ENCODE data around the gene RHBDL1. TPM values are rescaled to one million over a fixed set of nuclear protein-coding genes. Genes with fewer than 3 reads are reported as not detected.
A peak's percentile ranks its signal among the peaks of the same experiment; 100 is the strongest.

RHBDL1 gene
- total RNA-seq, 2 donors from 2014 or later: 0.67 to 1.3 TPM

DNA sequence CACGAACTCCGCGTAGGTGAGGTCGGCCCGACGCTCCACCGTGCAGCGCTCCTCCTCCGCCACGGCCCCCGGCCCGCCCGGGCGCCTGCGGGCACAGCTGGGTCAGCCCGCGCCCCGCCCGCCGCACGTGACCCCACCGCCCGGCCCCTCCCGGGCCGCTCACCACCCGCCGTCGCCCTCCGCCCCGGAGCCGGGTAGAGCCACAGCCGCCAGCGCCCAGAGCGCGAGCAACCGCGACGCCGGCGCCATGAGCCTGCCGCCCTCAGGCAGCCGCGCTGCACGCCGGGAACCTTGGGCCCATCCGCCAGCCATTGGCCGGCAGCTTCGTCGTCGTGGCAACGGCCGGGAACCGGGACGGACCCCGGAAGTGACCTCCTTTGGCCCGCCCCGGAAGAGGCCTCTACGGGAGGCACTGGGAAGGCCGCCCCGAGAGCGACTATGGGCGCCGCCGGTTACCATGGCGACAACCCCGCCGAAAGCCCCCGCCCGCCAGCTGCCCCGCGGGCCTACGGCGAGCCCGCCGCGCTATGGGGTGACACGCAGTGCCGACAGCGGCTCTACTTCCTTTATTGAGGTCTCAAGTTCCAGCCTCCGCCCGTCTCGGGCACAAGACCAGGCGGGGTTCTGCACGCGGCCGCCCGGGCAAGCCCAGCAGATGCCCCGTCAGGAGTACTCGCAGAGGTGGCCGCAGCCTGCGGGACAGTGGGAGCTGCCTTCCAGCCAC, 8.8 kb downstream of the RHBDL1 start, which contains the start of gene JMJD8:
Gene JMJD8, minus strand, starts transcription at position 264 of the 724 bp plus-strand sequence. Its CDS starts 15 bp downstream, at position 249.
- H3K27ac ChIP-seq: peak within 1 kb of the TSS; percentile 66 to 80
- peaks cover 0 to 63% of the 10 kb centered on the region in 2 donors for H3K4me1 ChIP-seq
- TF ChIP-seq, protein P1, sequence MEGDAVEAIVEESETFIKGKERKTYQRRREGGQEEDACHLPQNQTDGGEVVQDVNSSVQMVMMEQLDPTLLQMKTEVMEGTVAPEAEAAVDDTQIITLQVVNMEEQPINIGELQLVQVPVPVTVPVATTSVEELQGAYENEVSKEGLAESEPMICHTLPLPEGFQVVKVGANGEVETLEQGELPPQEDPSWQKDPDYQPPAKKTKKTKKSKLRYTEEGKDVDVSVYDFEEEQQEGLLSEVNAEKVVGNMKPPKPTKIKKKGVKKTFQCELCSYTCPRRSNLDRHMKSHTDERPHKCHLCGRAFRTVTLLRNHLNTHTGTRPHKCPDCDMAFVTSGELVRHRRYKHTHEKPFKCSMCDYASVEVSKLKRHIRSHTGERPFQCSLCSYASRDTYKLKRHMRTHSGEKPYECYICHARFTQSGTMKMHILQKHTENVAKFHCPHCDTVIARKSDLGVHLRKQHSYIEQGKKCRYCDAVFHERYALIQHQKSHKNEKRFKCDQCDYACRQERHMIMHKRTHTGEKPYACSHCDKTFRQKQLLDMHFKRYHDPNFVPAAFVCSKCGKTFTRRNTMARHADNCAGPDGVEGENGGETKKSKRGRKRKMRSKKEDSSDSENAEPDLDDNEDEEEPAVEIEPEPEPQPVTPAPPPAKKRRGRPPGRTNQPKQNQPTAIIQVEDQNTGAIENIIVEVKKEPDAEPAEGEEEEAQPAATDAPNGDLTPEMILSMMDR (IDR thresholded peaks at IDR 0.05): no peak
- H3K4me3 ChIP-seq: peak within 1 kb of the TSS; percentile 54 to 67
- H3K9me3 ChIP-seq: no peaks in the 10 kb centered on the region
- H3K36me3 ChIP-seq: peaks cover 29% of the 10 kb centered on the region
- H3K27me3 ChIP-seq: no peaks in the 10 kb centered on the region
- DNase-seq (ENCODE audit: low spot score): peak; percentile 96

GRCh38 chr16:684961-685696, 9.7 kb downstream of the RHBDL1 start:
- Histone ChIP-seq H3K9me3 (no peaks in the 10 kb centered on the region), H3K4me1 (peaks cover 0 to 65% of the 10 kb centered on the region in 2 donors), H3K4me3 (peak overlapping the region in 1 of 2 donors; percentile 67), H3K27ac (no peak overlapping the region), H3K27me3 (no peaks in the 10 kb centered on the region), H3K36me3 (peaks cover 29% of the 10 kb centered on the region)
- DNase-seq (ENCODE audit: low spot score): no peak
- TF ChIP-seq, protein P1 (IDR thresholded peaks at IDR 0.05): no peak

GRCh38 chr16:685967-686366, 10.5 kb downstream of the RHBDL1 start:
- H3K9me3 ChIP-seq: no peaks in the 10 kb centered on the region
- peaks cover 0 to 62% of the 10 kb centered on the region in 2 donors for H3K4me1 ChIP-seq
- no peak overlapping the region for H3K4me3 ChIP-seq
- H3K36me3 ChIP-seq: peaks cover 29% of the 10 kb centered on the region
- no peaks in the 10 kb centered on the region for H3K27me3 ChIP-seq
- TF ChIP-seq, protein P1 (IDR thresholded peaks at IDR 0.05): peak in 1 of 2 donors; percentile 39
- no peak for DNase-seq (ENCODE audit: low spot score)
- no peak overlapping the region for H3K27ac ChIP-seq

DNA sequence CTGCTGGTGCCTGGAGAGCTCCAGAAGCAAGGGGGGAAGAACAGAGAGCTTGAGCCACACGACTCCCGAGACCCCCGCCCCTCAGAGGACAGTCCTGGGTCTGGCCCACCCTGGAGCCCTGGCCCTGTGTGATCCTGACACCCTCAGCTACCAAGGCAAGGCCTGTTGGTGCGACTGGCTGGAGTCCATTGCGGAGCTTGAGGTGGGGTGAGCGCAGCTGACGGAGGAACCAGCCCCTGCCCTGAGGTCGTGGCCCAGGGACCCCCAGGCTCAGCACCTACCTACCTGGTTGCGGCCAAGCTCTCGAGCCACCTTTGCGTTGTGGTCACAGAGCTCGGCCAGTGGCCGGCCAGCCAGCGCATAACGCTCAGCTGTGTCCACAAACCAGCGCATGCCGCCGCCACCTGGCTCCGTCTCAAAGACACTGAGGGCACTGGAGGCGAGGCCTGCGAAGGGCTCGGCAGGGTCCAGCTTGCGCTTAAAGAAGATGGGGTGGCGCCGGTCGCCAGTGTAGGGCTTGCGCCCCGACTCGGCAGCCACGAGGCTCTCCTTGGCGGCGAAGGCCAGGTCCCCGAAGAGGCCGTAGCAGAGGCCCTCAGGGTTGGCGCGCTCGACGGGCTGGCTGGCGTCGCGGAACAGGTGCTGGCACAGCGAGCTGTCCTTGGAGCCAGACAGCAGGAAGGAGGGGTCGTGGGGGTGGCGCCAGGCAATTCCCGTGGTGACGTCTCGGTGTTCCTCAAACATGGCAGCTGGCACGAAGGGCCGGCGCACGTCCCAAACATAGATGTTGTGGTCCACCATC, 11.2 kb downstream of the RHBDL1 start:
- no peak overlapping the region for H3K4me3 ChIP-seq
- H3K27me3 ChIP-seq: no peaks in the 10 kb centered on the region
- peaks cover 24% of the 10 kb centered on the region for H3K36me3 ChIP-seq
- TF ChIP-seq, protein P1 (IDR thresholded peaks at IDR 0.05): no peak
- no peaks in the 10 kb centered on the region for H3K9me3 ChIP-seq
- peaks cover 0 to 55% of the 10 kb centered on the region in 2 donors for H3K4me1 ChIP-seq
- no peak overlapping the region for H3K27ac ChIP-seq
- no peak for DNase-seq (ENCODE audit: low spot score)

DNA sequence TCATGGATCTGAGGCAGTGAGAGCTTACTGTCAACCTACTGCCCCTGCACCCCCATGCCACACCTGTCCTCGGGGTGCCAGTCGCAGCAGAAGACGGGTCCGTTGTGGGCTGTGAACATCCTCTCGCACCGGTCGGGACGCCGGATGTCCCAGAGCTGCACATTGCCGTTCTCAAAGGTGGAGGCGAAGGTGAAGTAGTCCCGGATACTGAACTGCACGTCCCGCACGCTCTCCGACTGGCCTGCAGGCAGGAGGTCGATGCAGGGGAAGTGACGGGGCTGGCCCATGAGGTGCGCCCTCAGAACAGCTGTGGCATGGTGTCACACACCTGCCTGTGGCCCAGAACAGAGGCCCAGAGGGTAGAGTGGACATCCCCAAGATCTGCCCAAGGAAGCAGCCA, 12.0 kb downstream of the RHBDL1 start:
- TF ChIP-seq, protein P1 (IDR thresholded peaks at IDR 0.05): no peak

More for the DNA sequence above, 12.0 kb downstream of the RHBDL1 start:
- H3K36me3 ChIP-seq: peaks cover 16% of the 10 kb centered on the region
- no peak overlapping the region for H3K27ac ChIP-seq
- no peaks in the 10 kb centered on the region for H3K9me3 ChIP-seq
- no peak overlapping the region for H3K4me3 ChIP-seq
- DNase-seq (ENCODE audit: low spot score): no peak
- H3K4me1 ChIP-seq: peaks cover 0 to 47% of the 10 kb centered on the region in 2 donors
- no peaks in the 10 kb centered on the region for H3K27me3 ChIP-seq

Data from right atrium auricular region (tissue), 2 donors.